H1 (cell line): ENCODE data around the gene SLC7A14. TPM values are rescaled to one million over a fixed set of nuclear protein-coding genes. Genes with fewer than 3 reads are reported as not detected.

Experiments
- CTCF ChIA-PET: fragments of 300-600 bp; sonication (Branson Sonifier 250); formaldehyde crosslinking; loops from one replicate; lab custom pipeline; 2021; ENCODE audit not compliant: partially characterized antibody; lab: Charles Lee
- POLR2A ChIA-PET: fragments of 300-600 bp; sonication (Branson Sonifier 250); formaldehyde crosslinking; loops from one replicate; lab custom pipeline; 2021; ENCODE audit warnings: inconsistent platforms; ENCODE audit not compliant: partially characterized antibody; lab: Charles Lee
- DNase-seq, 2 experiments: peaks; one replicate each; pipeline versions ENCODE4 v3.0.0 to v3.0.0-alpha.2; 2010 to 2022; ENCODE audit warnings: low spot score in 2 of 2, low read depth in 1 of 2, mixed read lengths in 1 of 2
- FAIRE-seq: peaks from 2 replicates; lab custom pipeline; 2011; peaks lifted over from hg19 to GRCh38; lab: Jason Lieb, UNC
- H2AFZ ChIP-seq: 2 replicates; pipeline ENCODE4 v1.8.1; 2012; ENCODE audit warnings: low read length, inconsistent platforms
- H2AK5ac ChIP-seq: 2 replicates; pipeline ENCODE4 v1.6.1; 2013; ENCODE audit warnings: low read depth, low read length
- H2BK120ac ChIP-seq: replicated peaks from 2 replicates; pipeline ENCODE3; 2013; ENCODE audit warnings: low read depth, low read length, inconsistent platforms
- H2BK12ac ChIP-seq: 2 replicates; pipeline ENCODE4 v1.6.1; 2013; ENCODE audit warnings: low read depth, low read length
- H2BK15ac ChIP-seq: 2 replicates; pipeline ENCODE4 v1.6.1; 2013; ENCODE audit warnings: low read length
- H2BK20ac ChIP-seq: 2 replicates; pipeline ENCODE4 v1.6.1; 2013; ENCODE audit warnings: low read length
- H2BK5ac ChIP-seq: 2 replicates; pipeline ENCODE4 v1.6.1; 2013; ENCODE audit warnings: low read depth, low read length
- H3K14ac ChIP-seq: 2 replicates; pipeline ENCODE4 v1.6.1; 2013; ENCODE audit warnings: inconsistent platforms; ENCODE audit not compliant: insufficient read length
- H3K18ac ChIP-seq: 2 replicates; pipeline ENCODE4 v1.6.1; 2013; ENCODE audit warnings: low read length; ENCODE audit errors: extremely low read depth
- H3K23ac ChIP-seq: 2 replicates; pipeline ENCODE4 v1.6.1; 2013; ENCODE audit warnings: inconsistent platforms; ENCODE audit not compliant: insufficient read length
- H3K23me2 ChIP-seq: 2 replicates; pipeline ENCODE4 v1.6.1; 2013; ENCODE audit warnings: low read depth, low read length
- H3K27ac ChIP-seq: 2 replicates; pipeline ENCODE4 v1.6.1; 2011; ENCODE audit warnings: low read depth, low read length, inconsistent platforms
- H3K27me3 ChIP-seq, 4 experiments: replicated peaks in 1 of 4; 1 replicate in 1 of 4; 2 replicates in 3 of 4; pipeline versions ENCODE4 v1.6.1 to v1.8.1; 2011 to 2013; ENCODE audit warnings: low read length in 3 of 4, mild to moderate bottlenecking in 3 of 4, inconsistent platforms in 2 of 4, mixed read lengths in 2 of 4, moderate library complexity in 1 of 4; ENCODE audit not compliant: control insufficient read depth in 3 of 4, insufficient read depth in 3 of 4; ENCODE audit errors: extremely low read depth in 1 of 4
- H3K36me3 ChIP-seq, 4 experiments: 2 replicates each; pipeline versions ENCODE4 v1.6.1 to v1.8.1; 2011 to 2013; ENCODE audit warnings: mild to moderate bottlenecking in 4 of 4, low read length in 3 of 4, moderate library complexity in 2 of 4, control low read depth in 1 of 4, inconsistent platforms in 1 of 4; ENCODE audit not compliant: insufficient read depth in 4 of 4, control insufficient read depth in 2 of 4
- H3K4ac ChIP-seq: replicated peaks from 2 replicates; pipeline ENCODE3; 2013; ENCODE audit warnings: low read length, low read depth, mixed read lengths, inconsistent platforms; ENCODE audit not compliant: insufficient read length
- H3K4me1 ChIP-seq, 4 experiments: replicated peaks in 1 of 4; 1 replicate in 1 of 4; 2 replicates in 3 of 4; pipeline versions ENCODE4 v1.6.1 to v1.8.1; 2011 to 2013; ENCODE audit warnings: low read length in 3 of 4, inconsistent platforms in 2 of 4, mixed read lengths in 1 of 4; ENCODE audit not compliant: insufficient read depth in 4 of 4, control insufficient read depth in 3 of 4
- H3K4me2 ChIP-seq, 2 experiments: 2 replicates each; pipeline versions ENCODE4 v1.6.1 to v1.8.1; 2011 to 2013; ENCODE audit warnings: low read depth in 2 of 2, low read length in 2 of 2, control low read depth in 1 of 2, inconsistent platforms in 1 of 2, mild to moderate bottlenecking in 1 of 2; ENCODE audit not compliant: insufficient read depth in 1 of 2
- H3K4me3 ChIP-seq, 4 experiments: fragments of 200-600, 300-600 bp in 1 of 4; sonication (generic), shearing (Covaris generic), sonication (Bioruptor Twin) in 1 of 4; 2 replicates each; pipeline versions ENCODE4 v1.5.1 to v1.8.1; 2011 to 2016; ENCODE audit warnings: low read length in 4 of 4, low read depth in 3 of 4, control low read depth in 2 of 4, inconsistent platforms in 2 of 4, mild to moderate bottlenecking in 2 of 4, mixed read lengths in 1 of 4, moderate library complexity in 1 of 4; ENCODE audit not compliant: insufficient read depth in 2 of 4; ENCODE audit errors: extremely low read depth in 1 of 4
- H3K56ac ChIP-seq: replicated peaks from 2 replicates; pipeline ENCODE3; 2013; ENCODE audit warnings: low read depth, mild to moderate bottlenecking, mixed read lengths, low read length, inconsistent platforms; ENCODE audit not compliant: insufficient read length
- H3K79me1 ChIP-seq: 2 replicates; pipeline ENCODE4 v1.6.1; 2013; ENCODE audit warnings: low read depth, low read length, control low read depth
- H3K79me2 ChIP-seq, 2 experiments: 2 replicates each; pipeline versions ENCODE4 v1.6.1 to v1.8.1; 2012 to 2013; ENCODE audit warnings: low read length in 2 of 2, mild to moderate bottlenecking in 2 of 2, inconsistent platforms in 1 of 2; ENCODE audit not compliant: insufficient read depth in 2 of 2, control insufficient read depth in 1 of 2
- H3K9ac ChIP-seq, 4 experiments: replicated peaks in 1 of 4; 1 replicate in 1 of 4; 2 replicates in 3 of 4; pipeline versions ENCODE4 v1.6.1 to v1.8.1; 2011 to 2013; ENCODE audit warnings: low read depth in 3 of 4, low read length in 3 of 4, control low read depth in 2 of 4, mild to moderate bottlenecking in 2 of 4, moderate library complexity in 2 of 4, inconsistent platforms in 1 of 4; ENCODE audit errors: extremely low read depth in 1 of 4
- H3K9me3 ChIP-seq, 2 experiments: 2 replicates each; pipeline versions ENCODE4 v1.6.1 to v1.8.1; 2012 to 2013; ENCODE audit warnings: mild to moderate bottlenecking in 2 of 2, moderate library complexity in 2 of 2, control low read depth in 1 of 2, inconsistent platforms in 1 of 2, low read depth in 1 of 2, low read length in 1 of 2, mixed read lengths in 1 of 2; ENCODE audit not compliant: insufficient read depth in 2 of 2
- H4K20me1 ChIP-seq, 2 experiments: replicated peaks in 1 of 2; 2 replicates each; pipeline versions ENCODE3 to v1.8.1; 2011 to 2013; ENCODE audit warnings: inconsistent platforms in 2 of 2, low read length in 2 of 2, mild to moderate bottlenecking in 1 of 2; ENCODE audit not compliant: insufficient read depth in 2 of 2, control insufficient read depth in 1 of 2
- H4K5ac ChIP-seq: 2 replicates; pipeline ENCODE4 v1.6.1; 2013; ENCODE audit warnings: low read length, low read depth, mixed read lengths, inconsistent platforms; ENCODE audit not compliant: insufficient read length
- H4K8ac ChIP-seq: 2 replicates; pipeline ENCODE4 v1.8.0; 2013; ENCODE audit warnings: mild to moderate bottlenecking, moderate library complexity, low read length, inconsistent platforms; ENCODE audit not compliant: insufficient read depth; ENCODE audit errors: extremely low read depth
- H4K91ac ChIP-seq: replicated peaks from 2 replicates; pipeline ENCODE3; 2013; ENCODE audit warnings: low read length, mixed read lengths, inconsistent platforms; ENCODE audit not compliant: insufficient read length
- ATF3 ChIP-seq: IDR thresholded peaks from 2 replicates; pipeline ENCODE4 v1.6.1; 2011; ENCODE audit warnings: low read depth, mild to moderate bottlenecking, low read length; ENCODE audit not compliant: insufficient read depth
- BACH1 ChIP-seq: IDR thresholded peaks from 2 replicates; pipeline ENCODE4 v1.6.1; 2012; ENCODE audit warnings: low read length, improper control_type of control experiment
- CBX5 ChIP-seq: fragments of 300-800, 300-1000 bp; sonication (generic); IDR thresholded peaks from 2 replicates; pipeline ENCODE4 v1.7.1; 2016; ENCODE audit warnings: antibody characterized with exemption, low read length, low read depth
- CEBPB ChIP-seq: IDR thresholded peaks from 2 replicates; pipeline ENCODE4 v1.6.1; 2012; ENCODE audit warnings: low read depth, low read length
- CREB1 ChIP-seq: IDR thresholded peaks from 2 replicates; pipeline ENCODE4 v1.6.1; 2012; ENCODE audit warnings: inconsistent platforms
- E2F6 ChIP-seq: IDR thresholded peaks from 2 replicates; pipeline ENCODE4 v1.6.1; 2012; ENCODE audit warnings: inconsistent platforms
- EGR1 ChIP-seq: IDR thresholded peaks from 2 replicates; pipeline ENCODE4 v1.6.1; 2011; ENCODE audit warnings: low read depth, low read length, borderline replicate concordance
- FOSL1 ChIP-seq: IDR thresholded peaks from 2 replicates; pipeline ENCODE4 v1.6.1; 2011; ENCODE audit warnings: mild to moderate bottlenecking, low read depth, low read length, moderate library complexity; ENCODE audit not compliant: insufficient read depth
- GABPA ChIP-seq: IDR thresholded peaks from 2 replicates; pipeline ENCODE4 v1.6.1; 2011; ENCODE audit warnings: mild to moderate bottlenecking, low read length, moderate library complexity, borderline replicate concordance; ENCODE audit not compliant: insufficient read depth
- MAFK ChIP-seq: IDR thresholded peaks from 2 replicates; pipeline ENCODE4 v1.6.1; 2012; ENCODE audit warnings: low read depth, mild to moderate bottlenecking, improper control_type of control experiment, low read length
- POU5F1 ChIP-seq: IDR thresholded peaks from 2 replicates; pipeline ENCODE4 v1.6.1; 2011; ENCODE audit warnings: low read depth, mild to moderate bottlenecking, low read length, moderate library complexity
- RFX5 ChIP-seq: IDR thresholded peaks from 2 replicates; pipeline ENCODE4 v1.6.1; 2011; ENCODE audit warnings: low read depth, low read length, improper control_type of control experiment, borderline replicate concordance
- SIN3A ChIP-seq, 2 experiments: IDR thresholded peaks in 1 of 2; conservative IDR thresholded peaks in 1 of 2; 2 replicates each; pipeline ENCODE4 v1.6.1; 2011 to 2012; ENCODE audit warnings: low read length in 2 of 2, improper control_type of control experiment in 1 of 2, low read depth in 1 of 2, mild to moderate bottlenecking in 1 of 2
- TBP ChIP-seq: IDR thresholded peaks from 2 replicates; pipeline ENCODE4 v1.6.1; 2011; ENCODE audit warnings: low read depth, low read length, improper control_type of control experiment
- WGBS, 2 experiments: shearing (Covaris generic) in 1 of 2; methylation state at CpG; one replicate each; pipeline versions ENCODE4 v1.1.6 to v1.1.7; 2013 to 2015; ENCODE audit warnings: low lambda C conversion rate in 2 of 2, mixed read lengths in 2 of 2, inconsistent platforms in 1 of 2, low coverage in 1 of 2, missing lambda C conversion rate in 1 of 2; ENCODE audit not compliant: insufficient replicate concordance in 2 of 2, insufficient coverage in 1 of 2, insufficient read length in 1 of 2; ENCODE audit errors: extremely low coverage in 1 of 2, missing lambda C conversion rate in 1 of 2; 5-methylcytosine and 5-hydroxymethylcytosine counted together
- polyA plus RNA-seq, 7 experiments: library from polyadenylated mRNA; depleted of rRNA in 3 of 7; stranded (reverse) in 5 of 7; unstranded in 2 of 7; fragments of >200 nt in 5 of 7; fragments of 200-250 nt in 2 of 7; gene quantifications; 1 replicate in 5 of 7; 2 replicates in 1 of 7; 4 replicates in 1 of 7; pipeline versions ENCODE4 v1.2.1 to v1.2.3, GENCODE V29; 2011 to 2013; ENCODE audit warnings: missing spikeins in 2 of 7, mixed read lengths in 2 of 7
- total RNA-seq: library from RNA; stranded (reverse); fragmentation: NEBNext Ultra II Directional; extraction: Animal tissue kit (Norgen Biotek cat#: 25700); gene quantifications from 2 replicates; pipeline ENCODE4 v1.2.1, GENCODE V29; 2021

The SLC7A14 gene
- total and polyA plus RNA-seq, 2 of the 8 experiments (the other 6 are each of a cell fraction or from before 2014, with no cell fraction given), result 0.21 to 0.95 TPM

GRCh38 chr3:170593634-170594033 lies 7.8 kb upstream of the SLC7A14 start:
- Histone ChIP-seq H3K27me3 (no peaks in the 10 kb centered on the region), H2BK5ac (no peak overlapping the region), H3K23ac (no peak overlapping the region), H4K20me1 (no peaks in the 10 kb centered on the region), H3K18ac (no peak overlapping the region), H2AK5ac (no peak overlapping the region), H3K4me2 (no peak overlapping the region), H2AFZ (no peak overlapping the region), H3K36me3 (no peaks in the 10 kb centered on the region), H3K27ac (no peak overlapping the region), H3K4me3 (no peak overlapping the region), H3K23me2 (no peaks in the 10 kb centered on the region), H3K9me3 (no peaks in the 10 kb centered on the region), H4K5ac (no peak overlapping the region), H3K56ac (no peak overlapping the region), H2BK15ac (no peak overlapping the region), H3K4ac (no peak overlapping the region), H3K79me1 (no peaks in the 10 kb centered on the region), H2BK120ac (no peak overlapping the region), H3K4me1 (no peaks in the 10 kb centered on the region; a peak in 1 of 7 replicates), H3K14ac (no peak overlapping the region), H3K9ac (no peak overlapping the region), H3K79me2 (no peaks in the 10 kb centered on the region), H2BK12ac (no peak overlapping the region), H4K8ac (no peak overlapping the region), H2BK20ac (no peak overlapping the region), H4K91ac (no peak overlapping the region)
- no peak for FAIRE-seq
- no peak for DNase-seq
- 91% methylated on average over 1 of the region's 1 CpG; no CpG with 5 or more reads in 1 of the 2 experiments for WGBS, 2 experiments
- ChIA-PET POLR2A (no interaction called here), CTCF (interaction anchor here (1.0 to 1.7 kb wide), 5 partner anchors 8 to 219 kb away, joined by 3 to 7 read pairs (median 3); no protein-coding TSS in a partner anchor)
- no peak for TF ChIP-seq E2F6
- TF ChIP-seq GABPA, result no peak
- TF ChIP-seq POU5F1, result no peak
- TF ChIP-seq CEBPB, result no peak
- no peak for TF ChIP-seq MAFK
- TF ChIP-seq RFX5, result no peak
- TF ChIP-seq ATF3, result no peak
- no peak for TF ChIP-seq SIN3A (conservative IDR thresholded peaks at IDR 0.05 in 1 of 2, IDR thresholded peaks at IDR 0.05 in 1 of 2; ENCODE audit: low read depth in 1 of 2, low read length in 2 of 2)
- TF ChIP-seq EGR1, result no peak
- no peak for TF ChIP-seq FOSL1
- no peak for TF ChIP-seq CBX5
- no peak for TF ChIP-seq CREB1
- TF ChIP-seq BACH1, result no peak
- no peak for TF ChIP-seq TBP
